ENCODE data around the gene ADARB2.

ADARB2 gene

DNA sequence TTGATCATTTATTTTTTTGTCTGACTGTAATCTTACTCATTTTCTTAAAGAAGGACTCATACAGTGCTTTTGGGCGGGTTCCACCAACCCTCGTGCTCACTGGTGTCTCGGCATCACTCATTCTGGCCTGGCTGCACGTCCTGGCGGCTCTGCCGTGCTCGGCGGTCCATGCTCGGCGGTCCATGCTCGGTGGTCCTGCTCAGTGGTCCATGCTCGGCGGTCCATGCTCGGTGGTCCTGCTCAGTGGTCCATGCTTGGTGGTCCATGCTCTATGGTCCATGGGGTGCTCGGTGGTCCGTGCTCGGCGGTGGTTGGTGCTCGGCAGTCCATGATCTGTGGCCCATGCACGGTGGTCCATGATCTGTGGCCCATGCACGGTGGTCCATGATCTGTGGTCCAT, 608.7 kb downstream of the ADARB2 start:
- TF ChIP-seq, protein P1, sequence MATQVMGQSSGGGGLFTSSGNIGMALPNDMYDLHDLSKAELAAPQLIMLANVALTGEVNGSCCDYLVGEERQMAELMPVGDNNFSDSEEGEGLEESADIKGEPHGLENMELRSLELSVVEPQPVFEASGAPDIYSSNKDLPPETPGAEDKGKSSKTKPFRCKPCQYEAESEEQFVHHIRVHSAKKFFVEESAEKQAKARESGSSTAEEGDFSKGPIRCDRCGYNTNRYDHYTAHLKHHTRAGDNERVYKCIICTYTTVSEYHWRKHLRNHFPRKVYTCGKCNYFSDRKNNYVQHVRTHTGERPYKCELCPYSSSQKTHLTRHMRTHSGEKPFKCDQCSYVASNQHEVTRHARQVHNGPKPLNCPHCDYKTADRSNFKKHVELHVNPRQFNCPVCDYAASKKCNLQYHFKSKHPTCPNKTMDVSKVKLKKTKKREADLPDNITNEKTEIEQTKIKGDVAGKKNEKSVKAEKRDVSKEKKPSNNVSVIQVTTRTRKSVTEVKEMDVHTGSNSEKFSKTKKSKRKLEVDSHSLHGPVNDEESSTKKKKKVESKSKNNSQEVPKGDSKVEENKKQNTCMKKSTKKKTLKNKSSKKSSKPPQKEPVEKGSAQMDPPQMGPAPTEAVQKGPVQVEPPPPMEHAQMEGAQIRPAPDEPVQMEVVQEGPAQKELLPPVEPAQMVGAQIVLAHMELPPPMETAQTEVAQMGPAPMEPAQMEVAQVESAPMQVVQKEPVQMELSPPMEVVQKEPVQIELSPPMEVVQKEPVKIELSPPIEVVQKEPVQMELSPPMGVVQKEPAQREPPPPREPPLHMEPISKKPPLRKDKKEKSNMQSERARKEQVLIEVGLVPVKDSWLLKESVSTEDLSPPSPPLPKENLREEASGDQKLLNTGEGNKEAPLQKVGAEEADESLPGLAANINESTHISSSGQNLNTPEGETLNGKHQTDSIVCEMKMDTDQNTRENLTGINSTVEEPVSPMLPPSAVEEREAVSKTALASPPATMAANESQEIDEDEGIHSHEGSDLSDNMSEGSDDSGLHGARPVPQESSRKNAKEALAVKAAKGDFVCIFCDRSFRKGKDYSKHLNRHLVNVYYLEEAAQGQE (IDR thresholded peaks at IDR 0.05; ENCODE audit: insufficient read depth in 1 of 2, low read depth in 2 of 2, low read length in 2 of 2), result no peak

DNA sequence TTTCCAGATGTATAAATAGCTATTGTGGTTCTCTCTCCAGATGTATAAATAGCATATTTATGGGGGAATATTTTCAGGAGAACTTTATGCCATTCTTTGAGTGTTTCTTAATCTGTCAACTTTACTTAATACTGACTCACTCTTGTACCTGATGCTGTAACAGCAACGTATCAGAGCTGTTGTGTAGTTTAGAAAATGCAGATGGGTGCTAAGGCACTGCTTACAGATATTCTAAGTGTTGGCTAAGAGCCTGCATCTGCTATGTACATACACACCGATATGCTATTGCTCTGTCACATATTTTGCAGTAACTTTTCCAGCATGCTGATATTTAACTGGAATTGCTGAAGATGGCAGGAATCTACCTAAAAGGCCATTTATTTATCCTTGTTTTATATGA, 609.2 kb downstream of the ADARB2 start:
- TF ChIP-seq SIN3A (IDR thresholded peaks at IDR 0.05; ENCODE audit: borderline replicate concordance, insufficient read depth, low read length) (no peak), FOXP2 (optimal IDR thresholded peaks at IDR 0.05; ENCODE audit: borderline replicate concordance, extremely low read depth, extremely low read length, insufficient read depth) (no peak), TAF1 (IDR thresholded peaks at IDR 0.05; ENCODE audit: borderline replicate concordance, insufficient read depth, low read length) (no peak), POLR2AphosphoS5 (IDR thresholded peaks at IDR 0.05; ENCODE audit: low read depth, low read length) (no peak)
- TF ChIP-seq, protein P1 (IDR thresholded peaks at IDR 0.05; ENCODE audit: insufficient read depth in 1 of 2, low read depth in 2 of 2, low read length in 2 of 2), result no peak

DNA sequence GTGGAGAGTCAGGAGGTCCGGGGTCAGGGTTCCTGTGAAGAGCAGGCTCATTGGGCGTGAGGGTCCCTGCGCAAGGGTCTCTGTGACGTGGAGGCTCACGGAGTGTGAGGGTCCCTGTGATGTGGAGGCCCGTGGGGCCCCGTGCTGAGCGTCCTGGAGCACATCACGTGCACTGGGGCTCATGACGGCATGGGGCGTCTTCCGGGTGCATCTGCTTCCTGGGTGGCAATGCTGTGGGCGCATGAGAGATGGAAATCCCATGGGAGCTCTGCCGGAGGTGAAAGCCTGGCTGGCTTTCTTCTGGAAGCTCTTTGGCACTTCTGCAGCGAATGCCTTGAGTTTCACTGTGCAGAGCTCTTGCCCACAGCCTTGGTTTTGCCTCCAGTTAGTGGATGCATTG, 609.7 kb downstream of the ADARB2 start:
- no peak for TF ChIP-seq POLR2AphosphoS5 (IDR thresholded peaks at IDR 0.05; ENCODE audit: low read depth, low read length)
- no peak for TF ChIP-seq TAF1 (IDR thresholded peaks at IDR 0.05; ENCODE audit: borderline replicate concordance, insufficient read depth, low read length)
- no peak for TF ChIP-seq SIN3A (IDR thresholded peaks at IDR 0.05; ENCODE audit: borderline replicate concordance, insufficient read depth, low read length)
- TF ChIP-seq, protein P1 (IDR thresholded peaks at IDR 0.05; ENCODE audit: insufficient read depth in 1 of 2, low read depth in 2 of 2, low read length in 2 of 2), result no peak
